GM12865 (cell line): ENCODE results near the gene LMNB1.

Experiments
- DNase-seq: peaks from one replicate; pipeline ENCODE4 v3.0.0; 2010; ENCODE audit warnings: low read depth
- H3K4me3 ChIP-seq: 2 replicates; pipeline ENCODE4 v1.5.1; 2011; ENCODE audit warnings: mild to moderate bottlenecking, low read depth, low read length, control low read depth
- TF ChIP-seq, protein P1 (sequence below): IDR thresholded peaks from 2 replicates; pipeline ENCODE4 v1.5.1; 2011; ENCODE audit warnings: low read length, control low read depth, low read depth, inconsistent platforms; ENCODE audit not compliant: insufficient read depth; ENCODE audit errors: missing control alignments

Gene LMNB1

DNA sequence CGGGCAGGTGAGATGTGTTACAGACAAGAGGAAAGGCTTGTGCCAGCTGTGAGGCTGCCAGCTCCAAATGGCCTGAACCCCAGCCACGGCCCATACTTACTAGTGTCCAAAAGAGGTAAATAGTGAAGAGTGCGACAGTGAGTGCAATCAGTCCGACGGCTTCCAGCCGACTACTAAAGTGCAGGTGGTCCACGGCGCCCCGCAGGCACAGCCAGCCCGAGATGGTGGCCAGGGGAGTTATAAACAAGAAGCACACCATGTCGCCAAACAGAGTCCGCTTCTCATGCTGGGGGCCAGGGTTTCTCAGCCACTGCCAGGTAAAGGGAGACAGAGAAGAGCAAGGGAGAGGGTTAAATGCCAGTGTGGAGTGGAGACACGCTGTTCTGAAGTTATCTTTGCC, 101.1 kb downstream of the LMNB1 start:
- TF ChIP-seq, protein P1, sequence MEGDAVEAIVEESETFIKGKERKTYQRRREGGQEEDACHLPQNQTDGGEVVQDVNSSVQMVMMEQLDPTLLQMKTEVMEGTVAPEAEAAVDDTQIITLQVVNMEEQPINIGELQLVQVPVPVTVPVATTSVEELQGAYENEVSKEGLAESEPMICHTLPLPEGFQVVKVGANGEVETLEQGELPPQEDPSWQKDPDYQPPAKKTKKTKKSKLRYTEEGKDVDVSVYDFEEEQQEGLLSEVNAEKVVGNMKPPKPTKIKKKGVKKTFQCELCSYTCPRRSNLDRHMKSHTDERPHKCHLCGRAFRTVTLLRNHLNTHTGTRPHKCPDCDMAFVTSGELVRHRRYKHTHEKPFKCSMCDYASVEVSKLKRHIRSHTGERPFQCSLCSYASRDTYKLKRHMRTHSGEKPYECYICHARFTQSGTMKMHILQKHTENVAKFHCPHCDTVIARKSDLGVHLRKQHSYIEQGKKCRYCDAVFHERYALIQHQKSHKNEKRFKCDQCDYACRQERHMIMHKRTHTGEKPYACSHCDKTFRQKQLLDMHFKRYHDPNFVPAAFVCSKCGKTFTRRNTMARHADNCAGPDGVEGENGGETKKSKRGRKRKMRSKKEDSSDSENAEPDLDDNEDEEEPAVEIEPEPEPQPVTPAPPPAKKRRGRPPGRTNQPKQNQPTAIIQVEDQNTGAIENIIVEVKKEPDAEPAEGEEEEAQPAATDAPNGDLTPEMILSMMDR = no peak
- H3K4me3 ChIP-seq = no peak overlapping the region
- DNase-seq = no peak

DNA sequence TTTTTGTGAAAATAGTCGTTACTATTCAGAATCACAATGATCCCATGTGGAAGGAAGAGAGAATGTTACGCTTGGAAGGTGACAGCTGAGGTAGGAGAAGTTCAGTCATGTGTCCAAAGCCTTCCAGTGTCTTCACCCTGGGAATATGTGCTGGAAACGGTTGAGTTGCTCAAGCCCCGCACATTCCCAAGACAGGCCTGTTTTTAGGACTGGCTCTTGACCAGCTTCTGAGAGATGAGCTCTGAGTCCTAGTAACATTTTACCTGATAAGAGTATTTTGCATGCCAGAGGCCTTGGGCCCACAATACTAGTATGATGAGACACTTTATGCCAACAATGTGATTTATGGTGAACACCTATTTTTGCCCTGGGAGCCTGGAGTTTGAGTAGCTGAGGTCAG, 101.7 kb downstream of the LMNB1 start:
- TF ChIP-seq, protein P1 = no peak
- DNase-seq = no peak
- no peak overlapping the region for H3K4me3 ChIP-seq

- no peak for DNase-seq
- TF ChIP-seq, protein P1 = no peak
- H3K4me3 ChIP-seq = no peak overlapping the region
Measured at GRCh38 chr5:126881821-126882600, 105.1 kb downstream of the LMNB1 start.

DNA sequence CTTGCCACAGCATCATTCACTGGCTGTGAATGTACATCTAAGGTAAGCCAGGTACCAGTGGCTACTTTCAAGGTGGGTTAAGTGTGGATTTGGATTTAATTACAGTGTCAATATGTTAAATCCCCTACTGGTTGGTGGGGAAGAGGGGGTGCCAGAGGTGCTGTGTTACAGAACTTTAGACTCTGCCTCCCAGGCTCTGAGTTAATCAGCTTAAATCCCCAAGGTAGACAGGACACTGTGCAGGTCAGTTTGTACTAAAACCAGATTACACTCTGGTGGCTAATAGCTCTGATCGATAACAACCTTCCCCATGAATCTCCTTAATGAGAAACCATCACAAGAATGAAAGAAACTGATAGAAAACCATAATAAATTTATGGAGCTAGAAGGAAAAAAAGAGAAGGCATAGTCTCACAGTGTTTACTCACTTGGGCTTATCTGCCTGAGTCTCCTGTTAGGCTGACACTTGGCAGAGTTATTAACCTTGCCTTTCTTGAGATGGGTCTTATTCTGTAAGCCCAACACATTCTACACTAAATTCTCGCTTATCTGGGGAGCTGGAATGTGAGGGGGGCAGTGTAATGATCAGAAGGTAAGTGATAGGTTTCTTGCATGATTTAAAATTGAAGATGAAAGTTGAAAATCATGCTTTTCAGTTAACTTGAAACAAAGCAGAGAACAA, 106.8 kb downstream of the LMNB1 start:
- H3K4me3 ChIP-seq = no peak overlapping the region
- DNase-seq = no peak
- TF ChIP-seq, protein P1 = no peak

DNA sequence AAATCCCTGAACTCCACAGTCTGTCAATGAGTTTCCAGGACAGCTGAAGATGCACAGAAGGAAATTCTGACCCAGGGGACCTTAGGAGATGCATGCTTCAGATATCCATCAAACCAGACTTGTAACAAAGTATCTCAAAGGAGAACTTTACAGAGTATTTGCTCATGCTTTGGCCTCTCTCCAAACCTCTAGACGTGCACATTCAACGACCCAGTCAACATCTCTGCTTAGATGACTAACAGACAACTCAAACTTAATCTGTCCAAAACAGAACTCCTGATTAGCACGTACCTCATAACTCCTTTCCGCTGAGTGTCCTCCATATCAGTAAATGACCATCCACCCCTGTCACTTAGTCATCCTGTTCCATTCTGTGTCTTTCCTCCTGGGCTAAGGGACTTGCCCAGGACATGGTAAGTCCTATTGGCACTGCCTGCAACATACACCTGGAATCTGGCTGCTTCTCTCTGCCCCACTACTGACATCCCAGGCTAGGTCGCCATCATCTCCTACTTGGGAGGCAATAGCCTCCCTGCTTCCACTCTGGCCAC, 107.4 kb downstream of the LMNB1 start:
- TF ChIP-seq, protein P1 = no peak
- no peak overlapping the region for H3K4me3 ChIP-seq
- no peak for DNase-seq
